HepG2 (cell line): ENCODE data around the gene PMEL. TPM values are rescaled to one million over a fixed set of nuclear protein-coding genes. Genes with fewer than 3 reads are reported as not detected.

Experiments used
- ATF1 ChIP-seq: IDR thresholded peaks from 2 replicates; pipeline ENCODE4 v1.6.1; 2016; ENCODE audit warnings: mild to moderate bottlenecking, control low read depth
- FOXJ3 ChIP-seq: sonication (generic); formaldehyde crosslinking; IDR thresholded peaks from 2 replicates; pipeline ENCODE4 v1.4.0; 2020; ENCODE audit warnings: missing genetic modification reagents, mild to moderate bottlenecking, borderline replicate concordance
- GMEB2 ChIP-seq: IDR thresholded peaks from 2 replicates; pipeline ENCODE4 v1.6.1; 2016; ENCODE audit warnings: missing biosample characterization, missing genetic modification reagents, low read depth
- HNRNPH1 ChIP-seq: fragments of 200-400 bp; formaldehyde crosslinking; optimal IDR thresholded peaks from 2 replicates; pipeline ENCODE3; 2017; ENCODE audit warnings: mild to moderate bottlenecking, low read depth, low read length
- KLF15 ChIP-seq: sonication (generic); formaldehyde crosslinking; IDR thresholded peaks from 2 replicates; pipeline ENCODE4 v1.8.1; 2023; ENCODE audit warnings: borderline replicate concordance, mild to moderate bottlenecking, inconsistent platforms, missing genetic modification reagents, mixed read lengths
- MXD1 ChIP-seq: sonication (generic); formaldehyde crosslinking; IDR thresholded peaks from 2 replicates; pipeline ENCODE4 v1.4.0; 2020; ENCODE audit warnings: mild to moderate bottlenecking, missing genetic modification reagents
- NFE2L2 ChIP-seq: fragments of 150-350 bp; IDR thresholded peaks from 2 replicates; pipeline ENCODE4 v1.6.1; 2014; ENCODE audit warnings: low read length
- NONO ChIP-seq, 2 experiments: fragments of 450-650 bp in 1 of 2; sonication (generic) in 1 of 2; formaldehyde crosslinking in 1 of 2; IDR thresholded peaks in 1 of 2; conservative IDR thresholded peaks in 1 of 2; 2 replicates each; pipeline versions ENCODE4 v1.6.1 to v1.8.0; 2017 to 2022; ENCODE audit warnings: mild to moderate bottlenecking in 1 of 2, missing genetic modification reagents in 1 of 2, moderate library complexity in 1 of 2
- RXRA ChIP-seq: sonication (generic); formaldehyde crosslinking; IDR thresholded peaks from 2 replicates; pipeline ENCODE4 v1.5.1; 2020; ENCODE audit warnings: missing genetic modification reagents
- SNAI1 ChIP-seq: sonication (generic); formaldehyde crosslinking; IDR thresholded peaks from 2 replicates; pipeline ENCODE4 v1.5.0; 2020; ENCODE audit warnings: mild to moderate bottlenecking, missing genetic modification reagents, borderline replicate concordance
- SOX6 ChIP-seq, 2 experiments: fragments of 450-650 bp in 1 of 2; sonication (generic) in 1 of 2; formaldehyde crosslinking in 1 of 2; IDR thresholded peaks; 2 replicates each; pipeline versions ENCODE4 v1.4.0 to v1.6.1; 2017 to 2020; ENCODE audit warnings: antibody characterized with exemption in 1 of 2, mild to moderate bottlenecking in 1 of 2, missing genetic modification reagents in 1 of 2
- ZC3H4 ChIP-seq: sonication (generic); formaldehyde crosslinking; IDR thresholded peaks from 2 replicates; pipeline ENCODE4 v1.4.0; 2020; ENCODE audit warnings: missing genetic modification reagents, borderline replicate concordance
- ZGPAT ChIP-seq: IDR thresholded peaks from 2 replicates; pipeline ENCODE4 v1.6.1; 2016; ENCODE audit warnings: mild to moderate bottlenecking
- ZHX1 ChIP-seq: sonication (generic); formaldehyde crosslinking; IDR thresholded peaks from 2 replicates; pipeline ENCODE4 v1.8.1; 2022; ENCODE audit warnings: low read depth, mild to moderate bottlenecking, missing genetic modification reagents
- ZNF121 ChIP-seq: sonication (generic); formaldehyde crosslinking; IDR thresholded peaks from 2 replicates; pipeline ENCODE4 v1.5.0; 2020; ENCODE audit warnings: mild to moderate bottlenecking, missing genetic modification reagents
- ZNF205 ChIP-seq: IDR thresholded peaks from 2 replicates; pipeline ENCODE4 v1.6.1; 2018; ENCODE audit warnings: missing biosample characterization, missing genetic modification reagents
- ZNF275 ChIP-seq: sonication (generic); formaldehyde crosslinking; IDR thresholded peaks from 2 replicates; pipeline ENCODE4 v1.8.0; 2022; ENCODE audit warnings: missing genetic modification reagents, mild to moderate bottlenecking, inconsistent platforms, borderline replicate concordance
- ZNF605 ChIP-seq: sonication (generic); formaldehyde crosslinking; IDR thresholded peaks from 2 replicates; pipeline ENCODE4 v1.8.0; 2022; ENCODE audit warnings: mild to moderate bottlenecking, missing genetic modification reagents
- ZNF740 ChIP-seq: sonication (generic); formaldehyde crosslinking; IDR thresholded peaks from 2 replicates; pipeline ENCODE4 v1.4.0; 2020; ENCODE audit warnings: missing genetic modification reagents
- ZNF766 ChIP-seq: sonication (generic); formaldehyde crosslinking; IDR thresholded peaks from 2 replicates; pipeline ENCODE4 v1.5.0; 2020; ENCODE audit warnings: missing genetic modification reagents, borderline replicate concordance
- polyA plus RNA-seq, 8 experiments: library from polyadenylated mRNA; depleted of rRNA in 3 of 8; stranded (reverse) in 7 of 8; unstranded in 1 of 8; fragments of >200 nt; fragmentation: Illumina TruSeq in 4 of 8; extraction: Trizol in 4 of 8; gene quantifications; 2 replicates each; pipeline versions ENCODE4 v1.2.1 to v1.2.3, GENCODE V29; 2011 to 2016; ENCODE audit warnings: low read depth in 4 of 8, missing spikeins in 1 of 8, mixed read lengths in 1 of 8; ENCODE audit not compliant: insufficient read depth in 1 of 8
- total RNA-seq, 5 experiments: library from RNA; depleted of rRNA; stranded (reverse); fragments of >200 nt; fragmentation: Illumina TruSeq; extraction: Trizol; gene quantifications; 2 replicates each; pipeline ENCODE4 v1.2.3, GENCODE V29; 2016; ENCODE audit warnings: low read depth in 1 of 5

PMEL gene
- total and polyA plus RNA-seq, 2 of the 13 experiments (the other 11 are each of a cell fraction or from before 2014, with no cell fraction given) = 0.49 to 3.3 TPM

- no peak for TF ChIP-seq GMEB2
- 0 out of 2 replicates have a peak, but pooled peaks have one; percentile 55 for TF ChIP-seq MXD1
- TF ChIP-seq NONO (IDR thresholded peaks at IDR 0.05) = no peak
- TF ChIP-seq NONO (CRISPR knock-in tag; conservative IDR thresholded peaks at IDR 0.05) = peak; percentile 73
- TF ChIP-seq ZNF275 = 0 out of 2 replicates have a peak, but pooled peaks have one; percentile 72
- no peak; the same call in 1 of the 2 replicates for TF ChIP-seq FOXJ3 (CRISPR knock-in tag)
- TF ChIP-seq ZNF766 = no peak
- TF ChIP-seq RXRA (CRISPR knock-in tag) = peak; percentile 80
- TF ChIP-seq ZNF205 (CRISPR knock-in tag) = no peak
- TF ChIP-seq ZNF740 = 0 out of 2 replicates have a peak, but pooled peaks have one; percentile 23
- peak; percentile 71; the same call in 1 of the 2 replicates for TF ChIP-seq ZNF605 (CRISPR knock-in tag)
- no peak for TF ChIP-seq SOX6 (IDR thresholded peaks at IDR 0.05)
- TF ChIP-seq SOX6 (CRISPR knock-in tag; IDR thresholded peaks at IDR 0.05) = peak; percentile 30
- peak; percentile 56; the same call in 1 of the 2 replicates for TF ChIP-seq KLF15 (CRISPR knock-in tag)
- peak; percentile 43 for TF ChIP-seq ZNF121 (CRISPR knock-in tag)
- TF ChIP-seq ZC3H4 (CRISPR knock-in tag) = 0 out of 2 replicates have a peak, but pooled peaks have one; percentile 13
- no peak for TF ChIP-seq SNAI1
- no peak for TF ChIP-seq NFE2L2
- no peak for TF ChIP-seq ZHX1 (CRISPR knock-in tag)
- TF ChIP-seq ZGPAT = peak; percentile 53
- TF ChIP-seq HNRNPH1 = no peak
- TF ChIP-seq ATF1 (CRISPR knock-in tag) = peak; percentile 54
Observed at GRCh38 chr12:55996715-55997534, 31.1 kb upstream of the PMEL start, which contains the start of gene SUOX (continued).
